ENCODE results near the gene GHR.

GRCh38 chr5:42749020-42749419 is 325.8 kb downstream of the GHR start:
- TF ChIP-seq, protein P1, sequence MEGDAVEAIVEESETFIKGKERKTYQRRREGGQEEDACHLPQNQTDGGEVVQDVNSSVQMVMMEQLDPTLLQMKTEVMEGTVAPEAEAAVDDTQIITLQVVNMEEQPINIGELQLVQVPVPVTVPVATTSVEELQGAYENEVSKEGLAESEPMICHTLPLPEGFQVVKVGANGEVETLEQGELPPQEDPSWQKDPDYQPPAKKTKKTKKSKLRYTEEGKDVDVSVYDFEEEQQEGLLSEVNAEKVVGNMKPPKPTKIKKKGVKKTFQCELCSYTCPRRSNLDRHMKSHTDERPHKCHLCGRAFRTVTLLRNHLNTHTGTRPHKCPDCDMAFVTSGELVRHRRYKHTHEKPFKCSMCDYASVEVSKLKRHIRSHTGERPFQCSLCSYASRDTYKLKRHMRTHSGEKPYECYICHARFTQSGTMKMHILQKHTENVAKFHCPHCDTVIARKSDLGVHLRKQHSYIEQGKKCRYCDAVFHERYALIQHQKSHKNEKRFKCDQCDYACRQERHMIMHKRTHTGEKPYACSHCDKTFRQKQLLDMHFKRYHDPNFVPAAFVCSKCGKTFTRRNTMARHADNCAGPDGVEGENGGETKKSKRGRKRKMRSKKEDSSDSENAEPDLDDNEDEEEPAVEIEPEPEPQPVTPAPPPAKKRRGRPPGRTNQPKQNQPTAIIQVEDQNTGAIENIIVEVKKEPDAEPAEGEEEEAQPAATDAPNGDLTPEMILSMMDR (IDR thresholded peaks at IDR 0.05; ENCODE audit: insufficient read depth, low read depth, low read length) = no peak
- no peak for TF ChIP-seq EZH2 (IDR thresholded peaks at IDR 0.05; ENCODE audit: insufficient read depth, low read length)
